Panc1 (cell line): ENCODE data around the gene COL9A2. TPM values are rescaled to one million over a fixed set of nuclear protein-coding genes. Genes with fewer than 3 reads are reported as not detected.

ENCODE experiments used
- ATAC-seq: fragments of 200-7000 bp; cut with Tn5 transposase; 2 replicates; pipeline ENCODE4 v1.9.1; 2020; ENCODE audit warnings: mild to moderate bottlenecking, moderate library complexity
- BruUV-seq: library from RNA; stranded (reverse); fragments of 400-500 nt; replicated peaks from 2 replicates; lab custom pipeline; 2021; lab: Mats Ljungman, UMichigan
- CTCF ChIA-PET: fragments of 300-600 bp; sonication (Branson Sonifier 250); formaldehyde crosslinking; loops from one replicate; lab custom pipeline; 2022; ENCODE audit warnings: antibody characterized with exemption; lab: Charles Lee
- POLR2A ChIA-PET: fragments of 300-600 bp; sonication (Branson Sonifier 250); formaldehyde crosslinking; loops from one replicate; lab custom pipeline; 2022; ENCODE audit warnings: antibody characterized with exemption; lab: Charles Lee
- DNase-seq: peaks from one replicate; pipeline ENCODE4 v3.0.0-alpha.2; 2010; ENCODE audit warnings: low read depth, low spot score
- H3K27ac ChIP-seq: 2 replicates; pipeline ENCODE4 v1.5.1; 2011; ENCODE audit warnings: mild to moderate bottlenecking, low read length, inconsistent platforms
- H3K27me3 ChIP-seq: fragments of 200-500 bp; sonication (Bioruptor generic); 2 replicates; pipeline ENCODE4 v1.6.0; 2014; ENCODE audit warnings: low read length, inconsistent platforms; ENCODE audit not compliant: control insufficient read depth, insufficient read depth
- H3K36me3 ChIP-seq: fragments of 200-500 bp; sonication (Bioruptor generic); 2 replicates; pipeline ENCODE4 v1.5.1; 2014; ENCODE audit warnings: inconsistent platforms, mild to moderate bottlenecking, low read length, moderate library complexity; ENCODE audit not compliant: control insufficient read depth, insufficient read depth
- H3K4me1 ChIP-seq: 2 replicates; pipeline ENCODE4 v1.5.1; 2011; ENCODE audit warnings: inconsistent platforms, mild to moderate bottlenecking, low read length, moderate library complexity; ENCODE audit not compliant: control insufficient read depth, insufficient read depth
- H3K4me3 ChIP-seq, 2 experiments: 2 replicates each; pipeline ENCODE4 v1.5.1; 2011 to 2012; ENCODE audit warnings: low read depth in 2 of 2, low read length in 2 of 2, mild to moderate bottlenecking in 2 of 2, inconsistent platforms in 1 of 2, moderate library complexity in 1 of 2
- H3K9me3 ChIP-seq: fragments of 200-500 bp; sonication (Bioruptor generic); 2 replicates; pipeline ENCODE4 v1.5.1; 2014; ENCODE audit warnings: low read depth, mild to moderate bottlenecking, inconsistent platforms, low read length, moderate library complexity; ENCODE audit not compliant: control insufficient read depth, insufficient read depth
- POLR2AphosphoS5 ChIP-seq: IDR thresholded peaks from 2 replicates; pipeline ENCODE4 v1.6.1; 2012; ENCODE audit warnings: mild to moderate bottlenecking, low read depth, low read length, moderate library complexity
- SIN3A ChIP-seq: IDR thresholded peaks from 2 replicates; pipeline ENCODE4 v1.6.1; 2012; ENCODE audit warnings: low read depth, mild to moderate bottlenecking, low read length, moderate library complexity, borderline replicate concordance; ENCODE audit not compliant: insufficient read depth
- TCF7L2 ChIP-seq: IDR thresholded peaks from 2 replicates; pipeline ENCODE4 v1.6.1; 2011; ENCODE audit warnings: mild to moderate bottlenecking, low read depth, low read length, inconsistent platforms
- in situ Hi-C: cut with HindIII; loops from 2 replicates; pipeline ENCODE4 v1.10.0; 2016; ENCODE audit warnings: low sequenced_read_pairs, low pct_unique_long_range_greater_than_20kb
- intact Hi-C: fragments of 100-400 bp; cut with micrococcal nuclease; formaldehyde crosslinking; loops from one replicate; pipeline ENCODE4 v1.10.0; 2022; ENCODE audit not compliant: unreplicated experiment
- total RNA-seq: library from RNA; stranded (reverse); gene quantifications from one replicate; pipeline ENCODE4 v1.2.1, GENCODE V29; 2021; ENCODE audit not compliant: unreplicated experiment
- TF ChIP-seq, protein P1 (sequence below), 2 experiments: IDR thresholded peaks; 2 replicates each; pipeline ENCODE4 v1.6.1; 2011 to 2012; ENCODE audit warnings: low read depth in 2 of 2, control low read depth in 1 of 2, low read length in 1 of 2, mild to moderate bottlenecking in 1 of 2, moderate library complexity in 1 of 2; ENCODE audit not compliant: insufficient read depth in 1 of 2
- TF ChIP-seq, protein P2 (sequence below): fragments of 450-650 bp; IDR thresholded peaks from 2 replicates; pipeline ENCODE4 v1.5.1; 2017; ENCODE audit warnings: mild to moderate bottlenecking

The COL9A2 gene
- total RNA-seq, 1 experiment from 2014 or later, result 2.9 TPM

DNA sequence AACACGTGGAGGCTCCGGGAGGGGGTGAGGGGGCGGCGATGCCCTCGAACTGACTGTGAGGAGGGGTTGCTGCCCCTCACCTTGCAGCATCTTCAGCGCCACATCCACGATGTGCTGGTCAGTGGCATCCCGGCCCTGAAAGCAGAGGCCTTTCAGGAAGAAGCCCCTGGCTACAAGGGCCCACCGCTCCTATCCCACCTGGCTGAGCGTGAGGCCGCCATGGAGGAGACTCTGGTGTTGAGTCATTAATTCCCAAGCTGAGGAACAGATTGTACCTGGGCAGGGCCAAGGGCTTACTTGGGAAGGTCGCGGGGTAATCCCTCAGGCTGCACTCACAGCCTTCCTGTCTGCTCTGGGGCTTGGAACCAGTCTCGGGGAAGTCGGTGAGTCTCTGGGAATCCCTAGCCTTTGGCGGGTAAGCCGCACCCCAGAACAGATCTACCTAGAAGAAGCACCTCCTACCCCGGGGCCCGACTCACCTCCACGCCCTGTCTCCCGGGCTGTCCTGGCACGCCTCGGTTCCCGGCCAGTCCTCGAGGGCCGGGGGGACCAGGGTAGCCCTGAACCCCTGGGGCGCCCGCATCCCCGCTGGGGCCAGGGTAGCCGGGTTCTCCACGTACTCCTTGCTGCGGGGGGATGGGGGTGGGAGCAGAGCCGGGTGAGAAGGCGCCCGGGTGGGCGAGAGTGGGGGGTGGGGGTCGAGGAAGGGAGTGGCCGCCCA, 13.9 kb downstream of the COL9A2 start:
- Histone ChIP-seq H3K4me3 (no peak overlapping the region), H3K4me1 (no peaks in the 10 kb centered on the region), H3K9me3 (no peaks in the 10 kb centered on the region), H3K27me3 (no peaks in the 10 kb centered on the region), H3K36me3 (no peaks in the 10 kb centered on the region), H3K27ac (no peak overlapping the region)
- BruUV-seq, result no TSS peak
- intact Hi-C loops (no loop called here), in situ Hi-C loops (no loop called here)
- ChIA-PET POLR2A (no interaction called here), CTCF (no interaction called here)
- TF ChIP-seq SIN3A (no peak), TCF7L2 (no peak), POLR2AphosphoS5 (no peak)
- TF ChIP-seq, protein P1, sequence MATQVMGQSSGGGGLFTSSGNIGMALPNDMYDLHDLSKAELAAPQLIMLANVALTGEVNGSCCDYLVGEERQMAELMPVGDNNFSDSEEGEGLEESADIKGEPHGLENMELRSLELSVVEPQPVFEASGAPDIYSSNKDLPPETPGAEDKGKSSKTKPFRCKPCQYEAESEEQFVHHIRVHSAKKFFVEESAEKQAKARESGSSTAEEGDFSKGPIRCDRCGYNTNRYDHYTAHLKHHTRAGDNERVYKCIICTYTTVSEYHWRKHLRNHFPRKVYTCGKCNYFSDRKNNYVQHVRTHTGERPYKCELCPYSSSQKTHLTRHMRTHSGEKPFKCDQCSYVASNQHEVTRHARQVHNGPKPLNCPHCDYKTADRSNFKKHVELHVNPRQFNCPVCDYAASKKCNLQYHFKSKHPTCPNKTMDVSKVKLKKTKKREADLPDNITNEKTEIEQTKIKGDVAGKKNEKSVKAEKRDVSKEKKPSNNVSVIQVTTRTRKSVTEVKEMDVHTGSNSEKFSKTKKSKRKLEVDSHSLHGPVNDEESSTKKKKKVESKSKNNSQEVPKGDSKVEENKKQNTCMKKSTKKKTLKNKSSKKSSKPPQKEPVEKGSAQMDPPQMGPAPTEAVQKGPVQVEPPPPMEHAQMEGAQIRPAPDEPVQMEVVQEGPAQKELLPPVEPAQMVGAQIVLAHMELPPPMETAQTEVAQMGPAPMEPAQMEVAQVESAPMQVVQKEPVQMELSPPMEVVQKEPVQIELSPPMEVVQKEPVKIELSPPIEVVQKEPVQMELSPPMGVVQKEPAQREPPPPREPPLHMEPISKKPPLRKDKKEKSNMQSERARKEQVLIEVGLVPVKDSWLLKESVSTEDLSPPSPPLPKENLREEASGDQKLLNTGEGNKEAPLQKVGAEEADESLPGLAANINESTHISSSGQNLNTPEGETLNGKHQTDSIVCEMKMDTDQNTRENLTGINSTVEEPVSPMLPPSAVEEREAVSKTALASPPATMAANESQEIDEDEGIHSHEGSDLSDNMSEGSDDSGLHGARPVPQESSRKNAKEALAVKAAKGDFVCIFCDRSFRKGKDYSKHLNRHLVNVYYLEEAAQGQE (IDR thresholded peaks at IDR 0.05; ENCODE audit: insufficient read depth in 1 of 2, low read depth in 2 of 2, low read length in 1 of 2), result no peak
- ATAC-seq (no peak), DNase-seq (no peak)

DNA sequence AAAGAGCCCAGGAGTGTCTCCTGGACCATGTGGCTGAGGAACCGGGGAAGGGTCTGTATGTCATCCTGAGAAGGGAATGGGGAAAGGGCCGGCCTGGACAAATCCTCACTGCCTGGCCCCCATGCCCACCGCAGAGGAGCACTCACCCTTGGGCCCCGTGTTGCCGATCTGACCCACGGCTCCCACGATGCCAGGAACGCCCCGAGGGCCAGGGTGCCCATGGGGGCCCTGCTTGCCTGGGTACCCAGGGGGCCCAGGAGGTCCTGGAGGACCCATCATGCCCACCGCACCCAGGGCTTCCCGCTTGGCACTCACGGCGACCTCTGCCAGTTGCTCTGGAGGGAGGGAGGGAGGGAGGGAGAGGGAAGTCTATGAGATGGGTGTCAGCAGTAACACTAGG, 14.6 kb downstream of the COL9A2 start:
- CTCF ChIA-PET, result no interaction called here
- TF ChIP-seq, protein P2, sequence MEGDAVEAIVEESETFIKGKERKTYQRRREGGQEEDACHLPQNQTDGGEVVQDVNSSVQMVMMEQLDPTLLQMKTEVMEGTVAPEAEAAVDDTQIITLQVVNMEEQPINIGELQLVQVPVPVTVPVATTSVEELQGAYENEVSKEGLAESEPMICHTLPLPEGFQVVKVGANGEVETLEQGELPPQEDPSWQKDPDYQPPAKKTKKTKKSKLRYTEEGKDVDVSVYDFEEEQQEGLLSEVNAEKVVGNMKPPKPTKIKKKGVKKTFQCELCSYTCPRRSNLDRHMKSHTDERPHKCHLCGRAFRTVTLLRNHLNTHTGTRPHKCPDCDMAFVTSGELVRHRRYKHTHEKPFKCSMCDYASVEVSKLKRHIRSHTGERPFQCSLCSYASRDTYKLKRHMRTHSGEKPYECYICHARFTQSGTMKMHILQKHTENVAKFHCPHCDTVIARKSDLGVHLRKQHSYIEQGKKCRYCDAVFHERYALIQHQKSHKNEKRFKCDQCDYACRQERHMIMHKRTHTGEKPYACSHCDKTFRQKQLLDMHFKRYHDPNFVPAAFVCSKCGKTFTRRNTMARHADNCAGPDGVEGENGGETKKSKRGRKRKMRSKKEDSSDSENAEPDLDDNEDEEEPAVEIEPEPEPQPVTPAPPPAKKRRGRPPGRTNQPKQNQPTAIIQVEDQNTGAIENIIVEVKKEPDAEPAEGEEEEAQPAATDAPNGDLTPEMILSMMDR, result no peak
- TF ChIP-seq POLR2AphosphoS5, result no peak
- TF ChIP-seq SIN3A, result no peak
- no peak for TF ChIP-seq TCF7L2
- TF ChIP-seq, protein P1 (IDR thresholded peaks at IDR 0.05; ENCODE audit: insufficient read depth in 1 of 2, low read depth in 2 of 2, low read length in 1 of 2), result no peak
- in situ Hi-C loops (no loop called here), intact Hi-C loops (no loop called here)
- Histone ChIP-seq H3K36me3 (no peaks in the 10 kb centered on the region), H3K27ac (no peak overlapping the region), H3K9me3 (no peaks in the 10 kb centered on the region), H3K4me3 (no peak overlapping the region), H3K4me1 (no peaks in the 10 kb centered on the region), H3K27me3 (no peaks in the 10 kb centered on the region)
- DNase-seq (no peak), ATAC-seq (no peak)
- no TSS peak for BruUV-seq
- POLR2A ChIA-PET, result no interaction called here
